Stimulated activated CD4-positive, alpha-beta T cell treated with anti-CD3 and anti-CD28 coated beads, TNF-alpha, amount 100 ng/mL, for 24 hours (primary cell): Measurements from ENCODE around the gene CEMIP.

Experiments
- DNase-seq, 3 experiments: peaks; one replicate each; pipeline ENCODE4 v3.0.0-alpha.2; 2020; ENCODE audit warnings: low read depth in 3 of 3

Gene CEMIP

DNA sequence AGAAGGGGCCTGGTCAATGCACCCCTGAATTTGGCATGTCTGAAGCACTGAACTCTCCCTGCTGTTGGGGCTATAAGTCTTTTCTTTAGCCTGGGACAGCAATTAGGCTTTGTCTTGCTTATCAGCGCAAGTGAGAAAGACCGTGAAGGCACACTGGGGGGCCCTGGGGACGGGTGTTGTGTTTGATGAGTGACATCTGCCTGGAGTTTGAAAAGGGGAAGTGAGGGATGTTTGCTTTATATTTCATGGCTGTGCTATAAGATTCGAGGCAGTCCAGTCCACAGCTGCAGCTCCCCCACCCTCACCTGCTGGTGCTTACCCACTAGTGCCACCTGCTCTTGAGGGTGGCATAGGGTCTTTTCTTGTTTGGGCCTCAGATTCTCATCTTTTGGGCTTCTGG is 44.8 kb downstream of the CEMIP start:
- no peak for DNase-seq

GRCh38 chr15:80825361-80826030 is 46.3 kb downstream of the CEMIP start:
- no peak for DNase-seq

DNA sequence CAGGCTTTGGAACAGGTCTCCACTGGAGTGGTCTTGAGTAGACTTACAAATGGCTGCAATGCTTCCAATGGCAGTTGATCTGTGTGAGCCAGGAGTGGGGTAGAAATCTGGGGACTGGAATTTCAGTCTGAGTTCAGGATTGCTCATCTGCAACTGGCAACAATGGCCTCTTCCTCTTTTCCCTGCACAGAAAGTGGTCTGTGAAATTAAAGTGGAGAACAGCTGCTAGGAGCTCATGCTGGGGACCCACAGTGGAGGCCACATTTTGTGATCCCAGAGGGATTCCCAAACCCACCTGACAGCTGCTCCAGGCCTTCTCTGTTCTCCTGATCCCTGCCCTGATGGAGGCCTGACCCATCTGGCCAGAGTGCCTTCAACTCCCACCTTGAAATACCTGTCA is 49.6 kb downstream of the CEMIP start:
- no peak for DNase-seq

GRCh38 chr15:80830677-80831076 is 51.5 kb downstream of the CEMIP start:
- no peak for DNase-seq

- DNase-seq: no peak
These were observed 52.0 kb downstream of the CEMIP start for GRCh38 chr15:80831192-80831591.

DNA sequence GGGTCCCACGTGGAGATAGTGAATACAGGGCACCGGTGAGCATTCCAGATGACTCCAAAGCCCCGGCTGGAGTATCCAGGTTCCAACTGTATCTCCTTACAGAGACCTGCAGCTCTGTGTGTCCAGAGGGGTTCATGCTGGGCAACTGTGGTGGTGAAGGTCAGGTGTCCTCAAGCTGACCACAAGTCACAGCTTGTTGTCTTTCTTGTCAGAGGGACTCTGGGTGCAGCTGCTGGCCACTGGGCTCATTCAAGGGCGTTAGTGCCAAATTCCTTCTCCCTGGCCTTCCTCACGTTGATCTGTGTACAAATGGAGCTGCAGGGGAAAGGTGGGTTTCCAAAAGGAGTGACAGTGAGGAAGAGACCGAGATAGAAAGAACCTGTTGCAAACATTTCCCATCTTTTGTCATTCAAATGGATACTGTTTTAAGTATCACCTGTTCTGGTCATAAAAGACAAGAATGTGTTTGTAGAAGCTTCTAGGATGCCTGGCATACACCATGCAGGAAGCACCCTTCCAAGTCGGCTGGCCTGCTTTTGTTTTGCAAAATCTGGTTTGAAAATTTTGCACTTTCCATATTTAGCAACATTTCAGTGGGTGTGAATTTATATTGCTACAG is 52.5 kb downstream of the CEMIP start:
- no peak for DNase-seq

DNA sequence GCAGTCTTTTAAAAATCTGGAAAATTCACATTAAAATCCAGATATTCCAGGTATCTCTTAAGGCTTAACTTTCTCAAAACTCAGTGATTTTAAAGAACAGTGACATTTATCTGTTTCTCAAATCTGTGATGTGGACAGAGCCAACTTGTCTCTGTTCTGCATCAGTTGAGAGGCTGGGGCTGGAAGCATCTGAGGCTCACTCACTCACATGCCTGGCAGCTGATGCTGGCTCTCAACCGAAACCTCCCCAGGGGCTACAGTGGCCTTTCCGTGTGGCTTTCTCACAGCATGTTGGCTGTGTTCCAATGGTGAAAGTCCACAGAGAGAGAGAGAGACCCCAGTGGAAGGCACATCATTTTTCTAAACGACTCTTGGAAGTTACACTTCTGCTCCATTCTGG is 53.5 kb downstream of the CEMIP start:
- no peak for DNase-seq

GRCh38 chr15:80834402-80834801 is 55.2 kb downstream of the CEMIP start:
- DNase-seq: no peak

DNA sequence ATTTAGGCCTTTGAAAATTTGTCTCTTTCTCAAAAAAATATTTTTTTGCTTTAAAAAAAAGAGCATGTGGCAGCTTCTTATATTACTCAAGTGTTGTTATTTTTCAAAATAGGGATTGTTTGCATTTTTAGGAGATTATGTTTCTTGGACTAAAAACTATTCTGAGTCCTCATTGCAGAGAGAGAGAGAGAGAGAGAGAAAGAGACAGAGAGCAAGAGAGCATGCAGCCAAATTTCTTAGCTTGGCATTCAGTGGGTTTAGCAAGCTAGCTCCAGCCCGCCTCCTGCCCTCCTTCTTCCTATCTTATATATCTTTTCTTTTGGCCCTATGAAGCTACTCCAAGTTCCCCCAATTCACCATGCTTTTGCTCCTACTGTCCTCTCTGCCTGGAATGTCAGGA is 55.7 kb downstream of the CEMIP start:
- no peak for DNase-seq

DNA sequence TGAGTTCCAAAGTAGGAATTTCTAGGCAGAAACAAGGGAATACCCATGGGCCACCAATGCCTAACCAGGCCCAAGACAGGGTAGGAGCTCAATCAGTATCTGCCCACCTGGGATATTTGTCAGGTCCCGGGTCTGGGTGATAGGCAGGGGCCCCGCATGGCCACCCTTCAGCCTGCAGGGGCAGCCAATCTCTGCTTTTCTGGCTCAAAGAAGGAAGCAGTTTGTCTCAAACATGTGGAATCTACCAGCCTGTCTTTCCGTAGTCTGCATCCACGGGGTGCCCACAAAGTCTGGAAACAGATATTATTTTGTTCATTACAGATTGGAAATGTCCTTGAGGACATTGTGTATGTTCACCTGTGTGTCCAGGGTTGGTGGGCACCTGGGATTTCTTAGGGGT is 56.2 kb downstream of the CEMIP start:
- no peak for DNase-seq

DNA sequence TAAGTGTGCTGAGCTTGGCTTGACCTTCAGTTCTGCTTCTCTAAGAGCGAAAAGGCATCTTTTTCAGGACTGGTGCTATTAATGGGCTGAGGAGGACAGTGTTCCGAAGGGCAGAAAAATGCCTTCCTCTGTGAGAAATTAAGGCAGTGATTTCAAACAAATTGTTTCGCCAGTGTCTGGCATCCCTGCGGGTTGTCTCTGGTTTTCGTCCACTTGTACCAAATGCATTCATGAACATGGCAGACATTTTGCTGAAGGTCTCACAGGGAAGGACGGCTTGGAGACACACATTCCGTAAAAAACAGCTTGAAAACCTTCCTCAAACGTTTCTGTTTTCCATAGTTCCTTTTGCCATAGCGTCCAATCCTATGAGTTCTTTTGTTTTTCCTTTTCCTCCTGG is 57.1 kb downstream of the CEMIP start:
- no peak for DNase-seq

GRCh38 chr15:80837006-80837405 is 57.8 kb downstream of the CEMIP start:
- DNase-seq: no peak

- no peak for DNase-seq
These were observed 58.8 kb downstream of the CEMIP start for GRCh38 chr15:80838012-80838411.

- DNase-seq: no peak
These were observed 59.5 kb downstream of the CEMIP start for GRCh38 chr15:80838666-80839065.

GRCh38 chr15:80839764-80840130 is 60.6 kb downstream of the CEMIP start:
- no peak for DNase-seq

- DNase-seq: no peak
These were observed 61.3 kb downstream of the CEMIP start for GRCh38 chr15:80840182-80841130.

- DNase-seq: no peak
These were observed 62.4 kb downstream of the CEMIP start for GRCh38 chr15:80841541-80841940.

DNA sequence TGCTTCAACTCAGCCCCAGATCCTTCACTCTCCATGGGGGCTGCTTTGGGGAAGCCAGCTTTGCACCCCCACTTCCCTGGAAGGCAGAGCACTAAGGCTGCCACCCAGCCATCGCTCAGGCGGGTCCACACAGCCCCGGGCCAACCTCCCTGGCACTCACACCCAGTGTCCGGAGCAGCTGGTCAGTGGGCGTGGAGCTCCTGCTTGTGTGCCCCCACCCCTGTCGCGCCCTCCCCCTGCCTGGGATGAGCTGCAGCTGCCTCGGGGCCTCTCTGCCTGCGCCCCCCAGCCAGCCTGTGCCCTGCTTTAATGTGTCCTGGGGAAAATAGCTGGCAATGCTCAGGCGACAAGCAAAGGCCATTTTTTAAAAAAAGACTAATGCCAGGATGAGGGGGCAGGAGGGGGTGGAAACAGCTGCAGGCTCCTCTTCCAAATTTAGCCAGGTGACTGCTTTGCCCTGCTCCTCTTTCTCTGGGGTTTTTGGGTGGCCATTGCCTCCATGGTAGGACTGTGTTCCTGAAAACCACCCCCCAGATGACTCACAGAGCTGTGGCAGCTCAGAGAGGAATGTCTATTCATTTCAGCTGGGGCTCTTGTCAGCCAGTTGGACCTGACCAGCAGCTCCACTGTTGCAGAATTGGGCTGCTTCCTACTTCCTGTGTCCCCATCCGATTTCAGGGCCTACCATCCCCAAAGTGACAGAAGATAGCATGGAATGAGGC is 65.0 kb downstream of the CEMIP start:
- DNase-seq: no peak

DNA sequence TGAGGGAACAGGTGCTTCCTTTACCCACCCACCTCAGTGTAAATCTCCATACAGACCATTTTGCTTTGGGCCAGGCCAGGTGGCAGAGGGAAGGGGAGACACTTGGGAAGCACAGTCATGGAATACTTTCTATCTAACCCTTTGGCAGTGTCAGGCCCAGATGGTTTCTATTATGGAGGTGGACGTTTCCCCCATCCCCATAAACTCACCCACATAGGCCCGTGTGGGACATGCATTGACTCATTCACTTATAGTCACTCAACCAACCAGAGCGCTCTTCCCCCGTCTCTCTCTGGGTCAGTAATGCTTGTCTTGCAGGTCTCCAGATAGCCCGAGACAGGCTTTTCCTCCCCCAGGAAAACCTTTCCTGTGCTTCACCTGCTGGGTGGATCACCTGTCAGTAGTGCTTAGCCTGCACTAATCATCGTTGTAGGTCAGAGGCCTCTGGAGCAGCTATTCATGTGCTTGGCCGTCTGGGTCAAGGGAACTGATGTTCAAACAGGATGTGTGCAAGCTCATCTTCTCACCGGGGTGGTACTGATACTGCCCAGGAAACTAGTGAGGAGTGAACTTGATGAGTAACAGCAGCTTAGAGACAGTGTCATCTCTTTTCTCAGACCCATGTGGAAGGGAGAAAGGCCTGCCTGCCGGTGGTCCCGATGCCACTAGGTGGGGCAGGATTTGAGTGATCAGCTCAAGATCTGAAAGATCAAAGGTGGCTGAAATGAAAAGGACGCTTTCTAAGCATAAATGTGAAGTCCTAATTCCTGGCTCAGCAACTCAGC is 67.1 kb downstream of the CEMIP start:
- no peak for DNase-seq

GRCh38 chr15:80849308-80849707 is 70.1 kb downstream of the CEMIP start:
- no peak for DNase-seq

DNA sequence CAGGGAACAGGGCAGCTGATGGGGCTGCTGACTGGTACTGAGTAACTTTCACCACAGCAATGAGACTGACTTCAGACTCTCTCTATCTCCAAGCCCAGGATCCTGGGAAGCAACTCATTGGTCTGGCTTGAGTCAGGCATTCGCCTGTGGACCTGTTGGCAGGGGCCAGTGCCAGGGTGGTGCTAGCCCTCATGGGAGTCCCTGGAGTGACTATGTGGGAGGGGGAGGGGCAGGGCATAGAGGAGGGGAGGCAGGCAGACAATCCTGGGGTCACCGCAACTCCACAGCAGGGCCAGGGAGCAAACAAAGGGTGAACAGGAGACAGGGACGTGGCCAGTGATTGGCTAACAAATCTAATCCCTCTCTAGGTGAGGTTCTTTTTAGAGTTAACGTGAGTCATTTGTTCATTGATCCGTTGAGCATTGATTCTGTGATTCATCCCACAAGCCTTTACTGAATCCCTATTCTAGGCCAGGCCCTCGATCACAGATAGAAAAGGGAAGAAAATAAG is 71.8 kb downstream of the CEMIP start:
- no peak for DNase-seq
